K562 (cell line): ENCODE results near the gene CCDC136. TPM values are rescaled to one million over a fixed set of nuclear protein-coding genes. Genes with fewer than 3 reads are reported as not detected.

Source experiments
- ATAC-seq: fragments of 200-7000 bp; cut with Tn5 transposase; 3 replicates; pipeline ENCODE4 v1.9.1; 2020; ENCODE audit warnings: moderate library complexity
- BruUV-seq: library from RNA; stranded (reverse); fragments of 400-500 nt; replicated peaks from 2 replicates; lab custom pipeline; 2021; lab: Mats Ljungman, UMichigan
- CTCF ChIA-PET: fragments of 300-600 bp; formaldehyde crosslinking; extraction: SDS; loops from one replicate; lab custom pipeline; 2021; ENCODE audit warnings: low intra/inter-chr PET ratio; lab: Yijun Ruan, JAX
- POLR2A ChIA-PET: fragments of 300-600, 350-650 bp; sonication (Branson Sonifier 250); formaldehyde crosslinking; extraction: SDS; loops from one replicate; lab custom pipeline; 2021; ENCODE audit warnings: antibody characterized with exemption, inconsistent platforms; lab: Yijun Ruan, JAX
- DNase-seq, 4 experiments: peaks; one replicate each; pipeline versions ENCODE4 v3.0.0 to v3.0.0-alpha.2; 2011 to 2018; ENCODE audit warnings: low spot score in 3 of 4, mixed read lengths in 3 of 4; ENCODE audit errors: extremely low read depth in 1 of 4
- FAIRE-seq: peaks from 2 replicates; lab custom pipeline; 2011; peaks lifted over from hg19 to GRCh38; lab: Jason Lieb, UNC
- H2AFZ ChIP-seq: 2 replicates; pipeline ENCODE4 v1.6.0; 2011; ENCODE audit warnings: low read depth, low read length, control low read depth, inconsistent platforms
- H3K27ac ChIP-seq: fragments of 200-600 bp; 3 replicates; pipeline ENCODE4 v1.8.0; 2011; ENCODE audit warnings: low read depth, mild to moderate bottlenecking, control low read depth, inconsistent platforms, low read length, moderate library complexity, mixed read lengths; ENCODE audit errors: extremely low read depth
- H3K27me3 ChIP-seq, 2 experiments: fragments of 300-600 bp in 1 of 2; 2 replicates in 1 of 2; 3 replicates in 1 of 2; pipeline versions ENCODE4 v1.6.0 to v1.8.0; 2011; ENCODE audit warnings: inconsistent platforms in 2 of 2, low read length in 2 of 2, mild to moderate bottlenecking in 1 of 2, mixed read lengths in 1 of 2, moderate library complexity in 1 of 2; ENCODE audit not compliant: control insufficient read depth in 2 of 2, insufficient read depth in 2 of 2
- H3K36me3 ChIP-seq: fragments of 300-600 bp; 3 replicates; pipeline ENCODE4 v1.8.0; 2011; ENCODE audit warnings: mild to moderate bottlenecking, low read length, inconsistent platforms; ENCODE audit not compliant: control insufficient read depth, insufficient read depth
- H3K4me1 ChIP-seq, 2 experiments: fragments of 200-600 bp in 1 of 2; replicated peaks in 1 of 2; 2 replicates in 1 of 2; 3 replicates in 1 of 2; pipeline versions ENCODE4 v1.5.1 to v1.8.0; 2011; ENCODE audit warnings: inconsistent platforms in 2 of 2, low read length in 2 of 2, mild to moderate bottlenecking in 1 of 2, mixed read lengths in 1 of 2, moderate library complexity in 1 of 2; ENCODE audit not compliant: control insufficient read depth in 2 of 2, insufficient read depth in 2 of 2
- H3K4me2 ChIP-seq: 2 replicates; pipeline ENCODE4 v1.6.1; 2011; ENCODE audit warnings: low read length, control low read depth, inconsistent platforms, mixed read lengths; ENCODE audit not compliant: insufficient read depth
- H3K4me3 ChIP-seq: fragments of 200-600 bp; sonication (generic), shearing (Covaris generic); 2 replicates; pipeline ENCODE4 v1.5.1; 2016; ENCODE audit warnings: control low read depth, inconsistent platforms
- H3K79me2 ChIP-seq: fragments of 200-600 bp; 3 replicates; pipeline ENCODE4 v1.8.0; 2011; ENCODE audit warnings: low read length, inconsistent platforms; ENCODE audit not compliant: control insufficient read depth, insufficient read depth
- H3K9ac ChIP-seq, 2 experiments: 2 replicates each; pipeline versions ENCODE4 v1.6.0 to v1.6.1; 2011; ENCODE audit warnings: low read depth in 2 of 2, low read length in 2 of 2, control low read depth in 1 of 2, inconsistent platforms in 1 of 2, mild to moderate bottlenecking in 1 of 2, mixed read lengths in 1 of 2; ENCODE audit not compliant: insufficient read depth in 1 of 2
- H3K9me1 ChIP-seq: one replicate; pipeline ENCODE4 v1.6.0; 2011; ENCODE audit warnings: inconsistent platforms, mild to moderate bottlenecking, low read length, moderate library complexity; ENCODE audit not compliant: control insufficient read depth, insufficient read depth
- H3K9me3 ChIP-seq: replicated peaks from 2 replicates; pipeline ENCODE4 v1.5.1; 2011; ENCODE audit warnings: low read depth, low read length, inconsistent platforms; ENCODE audit not compliant: control insufficient read depth, insufficient read depth
- H4K20me1 ChIP-seq: replicated peaks from 2 replicates; pipeline ENCODE4 v1.6.1; 2011; ENCODE audit warnings: low read length, inconsistent platforms, mixed read lengths; ENCODE audit not compliant: control insufficient read depth, insufficient read depth
- ATF3 ChIP-seq, 2 experiments: fragments of 450-650 bp in 1 of 2; sonication (generic) in 1 of 2; formaldehyde crosslinking in 1 of 2; IDR thresholded peaks in 1 of 2; conservative IDR thresholded peaks in 1 of 2; 2 replicates each; pipeline versions ENCODE4 v1.6.1 to v1.8.1; 2016 to 2023; ENCODE audit warnings: mild to moderate bottlenecking in 2 of 2, moderate library complexity in 2 of 2, inconsistent platforms in 1 of 2, missing genetic modification reagents in 1 of 2
- ERF ChIP-seq: fragments of 450-650 bp; formaldehyde crosslinking; IDR thresholded peaks from 2 replicates; pipeline ENCODE4 v1.4.0; 2020; ENCODE audit warnings: mild to moderate bottlenecking, mixed read lengths
- ETS2 ChIP-seq: IDR thresholded peaks from 2 replicates; pipeline ENCODE4 v1.6.1; 2016; ENCODE audit warnings: borderline replicate concordance, missing genetic modification characterization, mild to moderate bottlenecking, moderate library complexity, missing compliant biosample characterization; ENCODE audit not compliant: poor library complexity, severe bottlenecking
- GABPA ChIP-seq: fragments of 200-800 bp; sonication (Bioruptor generic); conservative IDR thresholded peaks from 2 replicates; pipeline ENCODE4 v1.6.1; 2016; ENCODE audit warnings: low read depth, missing genetic modification characterization, missing compliant biosample characterization
- IRF1 ChIP-seq: sonication (generic); formaldehyde crosslinking; IDR thresholded peaks from 2 replicates; pipeline ENCODE4 v1.8.0; 2022; ENCODE audit warnings: missing genetic modification reagents, mild to moderate bottlenecking, borderline replicate concordance
- KAT8 ChIP-seq: fragments of 450-650 bp; IDR thresholded peaks from 2 replicates; pipeline ENCODE4 v1.6.1; 2016; ENCODE audit warnings: low read depth, mild to moderate bottlenecking
- KLF6 ChIP-seq: fragments of 250-450 bp; sonication (Bioruptor Pico); IDR thresholded peaks from 2 replicates; pipeline ENCODE4 v1.4.0; 2020; ENCODE audit warnings: mild to moderate bottlenecking, moderate library complexity, borderline replicate concordance
- NR2C2 ChIP-seq, 2 experiments: fragments of 200-800 bp in 1 of 2; sonication (Bioruptor generic) in 1 of 2; sonication (generic) in 1 of 2; formaldehyde crosslinking in 1 of 2; IDR thresholded peaks; 2 replicates each; pipeline versions ENCODE4 v1.6.1 to v1.8.0; 2016 to 2022; ENCODE audit warnings: mild to moderate bottlenecking in 1 of 2, missing compliant biosample characterization in 1 of 2, missing genetic modification characterization in 1 of 2, missing genetic modification reagents in 1 of 2
- POLR2B ChIP-seq: fragments of 450-650 bp; IDR thresholded peaks from 2 replicates; pipeline ENCODE4 v1.6.1; 2018; ENCODE audit warnings: low read depth; ENCODE audit not compliant: partially characterized antibody
- RAD51 ChIP-seq: fragments of 450-650 bp; IDR thresholded peaks from 2 replicates; pipeline ENCODE4 v1.7.1; 2016; ENCODE audit warnings: low read depth, mild to moderate bottlenecking, borderline replicate concordance
- RB1 ChIP-seq: fragments of 450-650 bp; IDR thresholded peaks from 2 replicates; pipeline ENCODE4 v1.6.1; 2017; ENCODE audit warnings: low read depth, mild to moderate bottlenecking
- SETDB1 ChIP-seq: IDR thresholded peaks from one replicate; pipeline ENCODE4 v1.6.1; 2012; ENCODE audit warnings: low read length, control low read depth, inconsistent platforms
- SNRNP70 ChIP-seq: fragments of 200-400 bp; formaldehyde crosslinking; optimal IDR thresholded peaks from 2 replicates; pipeline ENCODE3; 2017; ENCODE audit warnings: low read depth, low read length
- SOX6 ChIP-seq: fragments of 450-650 bp; IDR thresholded peaks from 2 replicates; pipeline ENCODE4 v1.6.1; 2014; ENCODE audit warnings: mild to moderate bottlenecking
- TFAM ChIP-seq: fragments of 250-450 bp; sonication (Bioruptor Pico); conservative IDR thresholded peaks from 2 replicates; pipeline ENCODE4 v1.5.0; 2021; ENCODE audit warnings: mild to moderate bottlenecking, moderate library complexity
- ZBED1 ChIP-seq: IDR thresholded peaks from 2 replicates; pipeline ENCODE4 v1.6.1; 2014
- ZBTB17 ChIP-seq: fragments of 450-650 bp; formaldehyde crosslinking; IDR thresholded peaks from 2 replicates; pipeline ENCODE4 v1.4.0; 2020; ENCODE audit warnings: mild to moderate bottlenecking
- ZBTB2 ChIP-seq: fragments of 450-650 bp; IDR thresholded peaks from 2 replicates; pipeline ENCODE4 v1.6.1; 2016; ENCODE audit warnings: antibody characterized with exemption
- ZFP36 ChIP-seq: fragments of 150-350 bp; IDR thresholded peaks from 2 replicates; pipeline ENCODE4 v1.6.1; 2018; ENCODE audit warnings: low read length, low read depth; ENCODE audit not compliant: partially characterized antibody
- ZZZ3 ChIP-seq: fragments of 450-650 bp; IDR thresholded peaks from 2 replicates; pipeline ENCODE4 v1.6.1; 2016; ENCODE audit warnings: antibody characterized with exemption, mild to moderate bottlenecking, moderate library complexity
- WGBS: fragments of 100-300 bp; shearing (Covaris generic); methylation state at CpG from one replicate; pipeline ENCODE4 v1.1.6; 2016; ENCODE audit warnings: low coverage, mixed read lengths; ENCODE audit not compliant: insufficient coverage; ENCODE audit errors: missing lambda C conversion rate; 5-methylcytosine and 5-hydroxymethylcytosine counted together
- in situ Hi-C: fragments of 300-500 bp; cut with MboI; formaldehyde crosslinking; loops from 4 replicates; pipeline ENCODE4 v1.15.0; 2018; ENCODE audit warnings: inconsistent platforms, mixed read lengths
- intact Hi-C: fragments of 100-400 bp; cut with micrococcal nuclease; formaldehyde crosslinking; loops from 2 replicates; pipeline ENCODE4 v1.14.2; 2022
- polyA plus RNA-seq, 8 experiments: library from polyadenylated mRNA; depleted of rRNA in 4 of 8; stranded (reverse) in 5 of 8; unstranded in 3 of 8; fragments of >200 nt; fragmentation: Nextera tagmentation in 2 of 8; fragmentation: Illumina TruSeq in 1 of 8; extraction: Ambion mirVana in 2 of 8; extraction: Trizol in 1 of 8; gene quantifications; 2 replicates each; pipeline versions ENCODE4 v1.2.1 to v1.2.3, GENCODE V29; 2011 to 2014; ENCODE audit warnings: inconsistent platforms in 1 of 8, missing spikeins in 1 of 8
- total RNA-seq, 7 experiments: library from RNA; depleted of rRNA in 6 of 7; stranded (reverse); fragments of >200 nt in 6 of 7; fragmentation: Illumina TruSeq in 2 of 7; extraction: Trizol in 2 of 7; gene quantifications; 2 replicates each; pipeline versions ENCODE4 v1.2.1 to v1.2.3, GENCODE V29; 2011 to 2021; ENCODE audit warnings: low replicate concordance in 1 of 7

Gene CCDC136
- total and polyA plus RNA-seq, 9 of the 15 experiments (the other 6 are each of a cell fraction or from before 2014, with no cell fraction given) = 2.4 to 40.8 (median 26.5) TPM

GRCh38 chr7:128775744-128776474 lies 15.9 kb upstream of the CCDC136 start, which contains the start of gene OPN1SW:
Gene OPN1SW (minus strand): TSS chr7:128775794. CDS start chr7:128775781, 13 bp downstream.
- no peaks in the 10 kb centered on the region for H4K20me1 ChIP-seq
- in situ Hi-C loops = no loop called here
- peaks cover 0 to 4% of the 10 kb centered on the region in 2 experiments; a peak in 2 of 5 replicates for H3K4me1 ChIP-seq
- H3K27ac ChIP-seq = no peak within 1 kb of the TSS
- POLR2A ChIA-PET = interaction anchor here (1.8 to 2.4 kb wide), 2 partner anchors 10 to 35 kb away, joined by 6 to 9 read pairs; no protein-coding TSS in a partner anchor
- no peak within 1 kb of the TSS for H3K4me3 ChIP-seq
- CTCF ChIA-PET = no interaction called here
- no peaks in the 10 kb centered on the region for H3K9me1 ChIP-seq
- no peak within 1 kb of the TSS for H2AFZ ChIP-seq
- no peak for FAIRE-seq
- intact Hi-C loops = no loop called here
- H3K36me3 ChIP-seq = peaks cover 29% of the 10 kb centered on the region
- no peak within 1 kb of the TSS for H3K4me2 ChIP-seq
- no TSS peak for BruUV-seq
- no peak within 1 kb of the TSS for H3K9ac ChIP-seq
- DNase-seq = no peak
- 78% methylated on average over 4 of the region's 4 CpGs for WGBS
- no peaks in the 10 kb centered on the region for H3K9me3 ChIP-seq
- H3K27me3 ChIP-seq = no peaks in the 10 kb centered on the region
- H3K79me2 ChIP-seq = no peaks in the 10 kb centered on the region
- ATAC-seq = 0 out of 3 replicates have a peak, but pooled peaks have one; percentile 5
- TF ChIP-seq ETS2 (tag) = no peak
- TF ChIP-seq ZBTB17 = no peak
- no peak for TF ChIP-seq ZZZ3
- no peak for TF ChIP-seq SOX6
- 0 out of 2 replicates have a peak, but pooled peaks have one; percentile 21 for TF ChIP-seq RB1
- no peak for TF ChIP-seq NR2C2 (CRISPR knock-in tag; IDR thresholded peaks at IDR 0.05)
- no peak for TF ChIP-seq NR2C2 (tag; IDR thresholded peaks at IDR 0.05)
- no peak for TF ChIP-seq RAD51
- TF ChIP-seq TFAM (CRISPR knock-in tag) = no peak
- TF ChIP-seq IRF1 (CRISPR knock-in tag) = no peak
- TF ChIP-seq ZBTB2 = no peak
- no peak for TF ChIP-seq GABPA (tag)
- TF ChIP-seq KLF6 (CRISPR knock-in tag) = no peak
- no peak for TF ChIP-seq ATF3 (IDR thresholded peaks at IDR 0.05)
- TF ChIP-seq ATF3 (CRISPR knock-in tag; conservative IDR thresholded peaks at IDR 0.05) = no peak
- no peak for TF ChIP-seq SNRNP70
- no peak for TF ChIP-seq KAT8
- TF ChIP-seq ERF (CRISPR knock-in tag) = no peak
- TF ChIP-seq POLR2B = peak; percentile 20
- no peak for TF ChIP-seq SETDB1
- TF ChIP-seq ZFP36 = no peak
- TF ChIP-seq ZBED1 = no peak
